T-helper 1 cell (primary cell): ENCODE measurements around the gene ALDH5A1.

ENCODE experiments used
- DNase-seq, 5 donors: peaks; one replicate each; pipeline ENCODE4 v3.0.0-alpha.2; 2012 to 2020
- total RNA-seq, 4 donors: gene quantifications; one replicate each; lab custom pipeline; 2026; lab: John Stamatoyannopoulos, UW

The ALDH5A1 gene
- 8.5 to 16.1 (median 11.1) reads per million in 4 donors for total RNA-seq

GRCh38 chr6:24494821-24495795, at the start of gene ALDH5A1:
Gene ALDH5A1 (plus strand): TSS chr6:24494969. CDS start chr6:24494997, 28 bp downstream.
- peak; percentile 33 to 70 (median 58) for DNase-seq

DNA sequence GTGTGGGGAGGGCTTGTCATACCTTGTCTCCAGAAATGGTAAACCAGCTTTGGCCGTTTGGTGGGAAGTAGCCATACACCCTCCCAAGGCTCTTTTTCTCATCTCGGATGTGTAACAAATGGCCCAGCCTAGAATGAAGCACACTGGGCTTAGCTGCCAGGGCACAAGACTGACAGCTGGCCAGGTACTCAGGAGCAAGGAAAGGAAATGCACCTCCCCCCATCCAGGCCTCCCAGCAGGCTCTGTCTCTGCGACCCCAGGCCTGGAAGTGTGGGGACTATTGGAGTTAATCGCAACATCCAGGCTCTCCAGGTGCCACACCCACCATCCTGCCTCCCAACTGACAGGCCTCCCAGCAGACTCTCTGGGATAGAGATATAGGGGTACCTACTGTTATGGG, 49.1 kb upstream of the ALDH5A1 start:
- no peak for DNase-seq

DNA sequence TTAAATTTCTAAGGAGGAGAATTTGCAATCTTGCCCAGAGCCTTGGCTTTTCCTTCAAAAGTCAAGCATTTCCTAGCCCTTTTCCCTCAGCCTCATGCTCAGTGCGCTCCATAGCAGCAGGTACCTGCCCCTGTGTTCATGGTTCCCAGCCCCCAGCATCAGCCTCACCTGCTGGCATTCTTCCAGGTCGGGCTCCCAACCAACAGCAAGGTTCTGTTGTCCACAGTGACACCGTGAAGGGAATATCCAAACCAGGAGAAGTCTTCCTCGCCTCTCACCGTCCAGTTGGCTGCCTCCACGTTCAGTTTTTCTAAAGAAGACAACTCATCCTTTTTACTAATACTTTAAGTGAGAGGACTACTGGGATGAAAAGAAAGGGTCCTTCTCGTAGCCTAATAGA, 48.1 kb upstream of the ALDH5A1 start:
- DNase-seq = no peak

DNA sequence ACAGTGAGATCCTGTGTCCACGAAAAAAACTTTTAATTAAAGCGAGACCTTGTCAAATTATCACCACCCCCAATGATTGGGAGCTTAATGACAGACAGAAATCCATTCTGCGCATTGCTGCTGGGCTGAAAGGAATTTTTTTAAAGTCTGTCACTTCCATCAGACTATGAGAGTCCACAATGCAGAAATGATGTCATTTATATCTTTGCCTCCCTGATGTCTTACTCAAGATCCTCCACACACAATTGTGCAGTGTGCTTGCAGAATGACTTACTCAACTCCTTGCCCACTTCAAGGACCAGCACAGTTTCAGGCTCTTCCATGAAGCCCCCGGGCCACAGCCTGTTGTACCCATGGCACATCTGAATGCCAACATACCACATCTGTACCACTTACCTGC, 46.4 kb upstream of the ALDH5A1 start:
- no peak for DNase-seq

- DNase-seq = no peak
These were observed 45.8 kb upstream of the ALDH5A1 start for GRCh38 chr6:24448828-24449525.

DNA sequence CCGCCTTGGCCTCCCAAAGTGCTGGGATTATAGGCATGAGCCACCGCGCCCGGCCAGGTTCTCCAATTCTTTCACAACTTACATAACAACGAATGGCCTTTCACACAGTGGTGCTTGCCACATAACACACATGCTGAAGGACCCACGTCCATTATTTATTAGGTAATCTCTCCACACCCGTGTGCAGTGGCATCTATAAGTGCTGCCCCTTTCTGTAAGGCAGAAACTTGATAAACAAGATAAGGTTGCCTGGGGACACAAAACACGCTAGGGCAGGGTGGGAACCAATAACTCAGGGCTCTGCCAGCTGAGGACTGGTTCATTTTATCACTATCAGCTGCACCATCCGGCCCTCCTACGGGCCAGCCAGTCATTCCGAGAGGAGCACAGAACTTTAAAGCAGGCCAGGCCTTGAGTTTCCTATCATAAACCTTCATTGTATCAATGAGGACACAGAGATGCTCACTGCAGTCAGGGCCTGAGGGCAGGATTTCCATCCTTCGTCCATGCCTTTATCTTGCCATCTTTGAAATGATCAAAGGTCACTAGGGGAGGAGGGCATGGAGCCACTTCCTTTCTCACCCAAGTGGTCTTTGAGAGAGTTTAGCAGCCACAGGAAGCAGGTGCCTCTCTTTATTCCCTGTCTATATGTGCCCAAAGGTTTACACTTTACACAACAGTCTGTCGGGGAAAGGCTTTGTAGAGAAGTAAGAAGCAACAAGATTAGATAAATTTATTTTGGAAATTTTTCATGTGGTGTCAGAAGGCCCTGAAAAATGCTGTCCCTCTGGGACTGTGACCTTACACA, 43.0 kb upstream of the ALDH5A1 start:
- no peak for DNase-seq

- DNase-seq = no peak
These were observed 40.8 kb upstream of the ALDH5A1 start for GRCh38 chr6:24453921-24454320.

- no peak for DNase-seq
These were observed 40.3 kb upstream of the ALDH5A1 start for GRCh38 chr6:24454452-24454851.

DNA sequence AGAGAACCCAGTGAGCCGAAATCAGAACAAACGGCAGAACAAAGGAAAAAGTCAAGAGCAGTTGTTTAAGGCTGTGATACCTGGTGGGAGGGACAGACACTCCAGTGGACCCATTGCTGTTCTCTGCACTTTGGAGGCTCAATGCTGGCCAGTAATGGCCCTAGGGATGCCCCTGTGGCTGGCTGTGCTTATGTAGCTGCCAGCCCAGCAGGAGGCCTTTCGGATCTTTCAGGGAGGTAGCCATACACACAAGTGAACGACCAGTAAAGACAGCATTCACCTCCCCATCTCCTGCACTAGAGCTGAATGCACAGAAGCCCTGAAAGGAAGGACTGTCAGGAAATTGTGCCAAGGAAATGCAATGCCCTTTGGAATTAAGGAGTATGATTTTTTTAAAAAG, 39.7 kb upstream of the ALDH5A1 start:
- DNase-seq = no peak

DNA sequence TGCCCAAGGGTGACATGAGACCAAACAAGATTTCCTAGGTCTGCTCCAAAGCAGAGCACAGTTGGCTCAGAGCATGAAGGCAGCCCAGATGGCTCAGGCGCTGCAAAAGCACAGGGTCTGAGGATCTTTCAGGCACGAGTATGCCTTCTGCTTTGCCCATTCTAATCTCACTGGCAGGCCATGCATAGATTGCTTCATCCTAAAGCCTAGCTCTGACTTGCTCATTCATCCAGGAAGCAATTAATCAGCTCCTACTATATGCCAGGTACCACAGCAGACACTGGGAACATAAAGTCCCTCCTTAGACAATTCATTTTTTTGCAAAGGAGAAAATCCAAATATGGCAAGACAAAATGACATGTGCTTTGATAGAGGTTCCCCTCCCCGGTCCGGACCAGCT, 36.6 kb upstream of the ALDH5A1 start:
- no peak for DNase-seq

DNA sequence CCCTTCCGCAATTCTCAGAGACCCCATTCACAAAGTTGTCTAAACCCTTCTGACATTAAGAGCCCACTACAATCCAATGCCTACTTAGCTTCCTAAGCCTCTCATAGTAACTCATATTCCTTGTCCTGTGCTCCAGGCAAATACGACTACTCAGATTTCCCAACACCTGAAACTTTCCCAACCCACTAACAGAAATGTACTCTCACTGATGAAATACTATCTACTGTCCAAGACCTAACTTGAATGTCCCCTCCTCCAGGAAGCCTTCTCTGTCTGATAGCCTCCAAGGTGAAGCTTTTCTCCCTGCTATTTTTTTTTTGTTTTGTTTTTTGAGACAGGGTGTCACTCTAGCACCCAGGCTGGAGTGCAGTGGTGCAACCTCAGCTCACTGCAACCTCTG, 35.8 kb upstream of the ALDH5A1 start:
- no peak for DNase-seq

DNA sequence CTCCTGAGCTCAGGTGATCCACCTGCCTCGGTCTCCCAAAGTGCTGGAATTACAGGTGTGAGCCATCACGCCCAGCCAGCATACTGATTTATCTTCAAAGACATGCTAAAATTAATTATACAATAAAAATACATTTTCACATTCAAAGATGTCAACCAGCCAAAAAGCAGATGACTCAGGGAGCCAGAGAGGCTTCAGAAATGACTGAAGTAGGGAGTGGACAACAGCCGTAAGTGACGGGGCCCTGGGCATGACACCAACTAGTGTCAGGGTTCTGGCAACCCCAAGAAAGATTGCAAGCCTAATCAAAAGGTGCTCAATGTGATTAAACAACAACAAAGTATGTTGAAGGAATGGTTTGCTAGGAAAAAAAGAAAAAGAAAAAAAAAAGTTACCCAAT, 33.8 kb upstream of the ALDH5A1 start:
- DNase-seq = no peak

GRCh38 chr6:24464253-24465038, 30.3 kb upstream of the ALDH5A1 start:
- DNase-seq = no peak

DNA sequence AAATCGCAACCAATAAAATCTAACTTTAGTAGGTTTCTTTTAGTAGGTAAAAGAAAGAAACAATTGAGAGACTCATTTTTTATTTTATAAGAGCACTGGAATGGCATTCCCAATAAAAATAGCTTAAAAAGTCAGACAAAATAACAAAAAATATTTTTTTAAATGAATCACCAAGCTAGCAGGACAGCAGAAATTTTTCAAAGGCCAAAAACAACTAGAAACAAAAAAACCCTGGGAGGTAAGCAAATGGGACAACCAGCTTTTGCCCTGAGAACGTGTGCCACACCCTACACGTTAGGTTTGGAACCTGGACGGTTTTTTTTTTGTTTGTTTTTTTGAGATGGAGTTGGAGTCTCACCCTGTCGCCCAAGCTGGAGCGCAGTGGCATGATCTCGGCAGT, 25.0 kb upstream of the ALDH5A1 start:
- DNase-seq = no peak

DNA sequence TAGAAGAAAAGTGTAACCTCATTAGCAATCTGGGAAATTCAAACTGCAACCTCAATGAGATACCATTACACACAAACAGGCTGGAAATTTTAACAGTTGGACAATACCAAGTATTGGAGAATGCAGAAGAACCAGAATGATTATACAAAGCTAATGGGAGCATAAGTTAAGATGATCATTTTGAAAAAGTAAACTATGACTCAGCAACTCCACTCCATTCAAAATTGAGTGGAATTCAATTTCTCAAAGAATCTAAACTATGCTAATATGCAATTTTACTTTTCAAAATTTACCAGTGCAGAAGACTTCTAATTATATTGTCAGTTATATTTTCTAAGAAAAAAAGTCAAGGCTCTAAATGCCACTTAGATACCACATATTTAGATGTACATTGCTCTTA, 22.6 kb upstream of the ALDH5A1 start:
- DNase-seq = no peak

GRCh38 chr6:24476631-24477030, 18.1 kb upstream of the ALDH5A1 start:
- DNase-seq = no peak

- no peak for DNase-seq
These were observed 17.7 kb upstream of the ALDH5A1 start for GRCh38 chr6:24477070-24477469.

GRCh38 chr6:24478903-24479302, 15.9 kb upstream of the ALDH5A1 start:
- no peak for DNase-seq

- no peak for DNase-seq
These were observed 14.1 kb upstream of the ALDH5A1 start for GRCh38 chr6:24480705-24481104.

DNA sequence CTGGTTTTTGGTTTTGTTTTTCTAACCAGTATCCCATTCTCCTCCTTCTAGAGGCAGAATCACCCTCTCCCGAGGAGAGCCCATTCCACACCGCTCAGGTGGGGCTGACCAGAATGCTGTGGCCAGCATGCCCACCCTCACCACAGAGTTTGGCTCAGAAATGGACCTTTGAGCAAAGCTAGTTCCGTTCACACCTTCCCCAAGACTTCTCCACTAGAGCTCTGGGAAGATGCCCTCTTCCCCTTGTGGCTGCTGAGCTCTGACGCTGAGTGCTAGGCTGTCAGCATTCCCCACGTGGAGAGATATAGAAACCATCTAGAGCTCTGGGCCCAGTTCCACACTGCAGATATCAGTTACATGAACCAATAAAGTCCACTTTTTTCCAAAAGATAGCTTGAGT, 13.3 kb upstream of the ALDH5A1 start:
- DNase-seq = no peak

DNA sequence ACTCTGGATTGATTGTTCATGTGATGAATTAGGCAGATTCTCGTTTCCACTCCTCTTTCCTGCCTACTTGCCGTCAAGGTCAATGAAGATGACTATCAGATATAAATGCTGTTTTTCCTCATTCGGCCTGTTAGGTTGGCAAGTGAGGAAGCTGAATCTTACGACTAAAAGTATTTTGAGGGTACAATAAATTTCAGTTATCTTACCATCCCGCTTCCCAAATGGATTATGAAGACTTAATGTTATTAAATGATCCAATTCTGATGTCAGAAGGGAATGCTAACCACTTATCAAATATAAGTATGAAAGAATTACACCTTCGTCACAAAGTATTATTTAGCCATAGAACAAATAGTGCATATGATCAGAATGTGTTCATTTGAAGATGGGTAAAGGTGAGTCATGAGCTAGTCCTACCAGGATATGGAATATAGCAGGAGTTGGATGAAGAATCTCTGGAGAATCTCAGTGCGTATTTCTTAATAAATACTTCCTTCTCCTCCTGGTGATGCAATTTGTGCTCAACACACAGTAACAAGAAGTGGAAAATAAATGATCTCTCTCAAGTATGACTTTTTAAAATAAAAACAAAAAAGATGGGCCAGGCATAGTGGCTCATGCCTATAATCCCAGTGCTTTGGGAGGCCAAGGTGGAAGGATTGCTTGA, 10.0 kb upstream of the ALDH5A1 start:
- no peak for DNase-seq

- DNase-seq = no peak
These were observed 8.7 kb upstream of the ALDH5A1 start for GRCh38 chr6:24486065-24486464.
